GM21390 (cell line): ENCODE results near the gene SKI.

ENCODE experiments used
- ATAC-seq: cut with Tn5 transposase; IDR thresholded peaks from one replicate; pipeline ENCODE4 v1.9.1; 2021; ENCODE audit not compliant: unreplicated experiment

SKI gene

DNA sequence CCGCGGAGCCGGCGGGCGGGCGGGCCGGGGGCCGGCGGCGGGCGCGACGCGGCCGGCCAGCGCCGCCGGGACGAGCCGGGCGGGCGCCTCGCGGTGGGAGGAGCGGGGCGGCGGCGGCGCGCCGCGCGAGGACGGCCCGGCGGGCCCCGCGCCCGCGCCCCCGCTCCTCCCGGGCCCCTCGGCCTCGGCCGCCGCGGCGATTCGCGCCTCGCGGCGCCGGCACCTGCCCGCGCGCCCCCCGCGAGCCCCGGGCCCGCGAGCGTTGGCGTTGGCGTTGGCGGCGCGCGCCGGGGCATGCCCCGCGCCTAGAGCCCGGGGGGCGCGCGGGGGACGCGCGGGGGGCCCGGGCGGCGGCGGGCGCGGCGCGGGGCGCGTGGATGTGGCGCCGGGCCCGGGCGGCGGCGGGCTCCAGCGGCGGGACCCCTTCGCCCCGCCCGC is at the start of gene SKI:
TSS of gene SKI (plus strand) at position 163 of the 438 bp plus-strand sequence. CDS start 448 bp downstream, outside the sequence.
- ATAC-seq: no peak

DNA sequence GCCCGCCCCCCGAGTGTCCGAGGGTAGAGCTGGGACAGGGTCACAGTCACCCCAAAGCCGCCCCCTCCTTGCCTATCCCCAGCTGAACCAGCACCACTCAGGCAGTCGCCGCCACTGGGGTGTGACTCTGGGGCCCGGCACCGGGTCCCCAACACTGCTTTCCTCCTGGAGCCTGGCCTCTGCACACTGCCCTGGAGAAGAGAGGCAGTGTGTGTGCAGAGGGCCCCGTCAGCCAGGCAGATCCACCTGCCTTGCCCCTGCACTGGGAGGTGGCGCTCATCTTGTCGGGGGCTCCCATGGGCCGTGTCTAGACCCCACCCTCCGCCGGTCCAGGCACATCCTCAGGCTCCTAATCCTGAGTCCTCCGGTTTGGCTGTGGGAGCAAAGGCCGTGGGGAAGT is 49.2 kb upstream of the SKI start:
- ATAC-seq: no peak

DNA sequence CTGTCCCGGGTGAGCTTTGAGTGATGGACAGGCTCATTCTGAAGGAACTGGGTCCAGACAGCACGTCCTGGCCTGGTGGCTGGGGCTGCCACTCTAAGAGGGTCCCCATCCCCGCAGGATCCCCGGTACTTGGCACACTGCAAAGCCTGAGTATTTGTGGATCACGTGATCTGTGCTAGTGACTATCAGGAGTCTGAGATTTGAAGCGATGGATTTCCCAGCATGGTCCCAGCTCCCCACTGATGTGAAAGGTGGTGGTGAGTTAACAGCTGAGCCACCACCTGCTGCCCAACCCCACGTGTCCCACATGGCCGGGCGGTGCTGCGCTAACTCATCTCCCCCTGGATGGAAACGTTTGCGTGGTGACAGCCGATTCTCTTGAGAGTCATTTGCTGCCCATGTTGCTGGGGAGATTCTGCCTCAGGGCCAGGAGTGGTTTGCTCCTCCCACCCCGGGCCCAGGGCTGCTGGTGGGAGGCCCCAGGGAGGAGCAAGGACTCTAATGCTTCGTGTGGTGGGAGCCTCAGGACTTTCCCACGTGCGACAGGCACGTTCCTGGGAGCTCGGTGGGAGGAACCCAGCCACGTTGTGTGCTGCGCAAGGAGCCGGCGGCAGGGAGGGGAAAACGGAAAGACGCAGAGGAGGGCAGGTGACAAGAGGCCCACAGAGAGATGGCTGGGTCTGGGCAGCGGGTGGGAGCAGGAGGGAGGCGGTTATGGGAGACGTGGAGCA is 48.7 kb upstream of the SKI start:
- ATAC-seq: no peak

DNA sequence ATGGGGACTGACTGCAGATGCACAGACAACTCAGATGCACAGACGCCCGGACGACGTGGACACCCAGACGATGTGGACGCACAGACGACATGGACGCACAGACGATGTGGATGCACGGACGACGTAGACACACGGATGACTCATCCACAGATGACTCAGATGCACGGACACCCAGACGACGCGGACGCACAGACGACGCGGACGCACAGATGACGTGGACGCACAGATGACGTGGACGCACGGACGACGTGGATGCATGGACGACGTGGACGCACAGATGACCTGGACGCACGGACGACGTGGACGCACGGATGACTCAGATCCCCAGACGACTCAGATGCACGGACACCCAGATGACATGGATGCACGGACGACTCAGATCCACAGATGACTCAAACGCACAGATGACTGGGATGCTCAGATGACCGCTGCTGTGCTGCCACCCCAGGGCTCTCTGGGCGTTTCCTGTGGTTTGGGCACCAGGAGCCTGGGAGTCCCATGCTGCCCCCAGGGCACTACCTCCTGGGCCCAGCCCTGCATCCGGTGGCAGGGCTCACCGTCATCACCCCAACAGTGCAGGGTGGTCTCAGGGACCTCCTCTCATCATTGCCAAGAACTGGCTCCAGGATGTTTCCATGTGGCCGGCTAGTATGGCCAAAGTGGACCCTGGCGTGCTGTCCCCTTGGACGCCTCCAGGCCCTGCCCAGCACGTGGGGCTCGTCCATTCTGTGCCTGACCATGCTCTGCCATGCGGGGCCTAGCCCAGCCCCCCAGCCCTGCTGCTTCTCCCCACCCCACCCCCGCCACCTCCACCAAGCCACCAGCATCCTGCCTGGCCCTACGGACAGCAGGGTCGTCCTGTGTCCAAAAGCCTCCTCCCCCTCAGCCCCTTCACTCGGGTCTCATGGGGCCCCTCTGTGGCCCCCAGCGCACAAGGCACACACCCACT is 47.5 kb upstream of the SKI start:
- ATAC-seq: no peak

DNA sequence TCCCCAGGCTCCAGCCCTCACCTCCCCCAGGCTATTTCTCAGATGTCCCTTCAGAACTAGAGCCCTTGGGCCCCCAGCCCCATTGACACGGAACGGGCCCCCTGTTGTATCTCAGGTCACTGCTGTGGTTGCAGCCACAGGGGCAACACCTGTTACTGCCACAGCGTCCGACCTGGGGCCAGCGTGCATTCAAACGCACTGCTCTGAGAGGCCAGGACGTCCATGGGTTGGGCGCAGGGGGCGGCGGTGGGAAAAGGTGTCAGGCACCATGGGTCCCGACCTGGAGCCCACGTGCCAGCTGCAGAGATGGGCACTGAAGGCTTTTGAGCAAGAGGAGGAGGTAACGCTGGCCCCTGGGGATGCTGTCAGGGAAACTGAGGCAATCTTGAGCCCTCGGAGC is 46.8 kb upstream of the SKI start:
- no peak for ATAC-seq

DNA sequence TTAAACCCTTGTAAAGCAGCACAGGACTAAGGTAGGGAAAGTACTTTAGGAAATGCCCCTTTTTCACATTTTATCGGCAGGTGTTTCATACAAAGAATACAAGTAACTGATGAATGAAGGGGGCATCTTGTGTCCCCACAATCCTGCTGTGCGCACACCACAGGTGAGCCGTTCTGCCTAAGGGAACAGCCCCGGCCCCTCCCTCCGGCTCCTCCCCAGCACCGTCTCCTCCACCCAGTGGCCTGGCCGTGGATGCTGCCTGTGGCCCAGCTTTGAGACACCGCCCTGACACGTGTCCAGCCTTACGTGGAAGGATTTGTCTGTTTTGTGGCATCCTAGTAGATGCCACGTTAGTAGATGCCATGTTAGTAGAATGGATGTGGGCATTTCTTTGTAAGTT is 46.4 kb upstream of the SKI start:
- no peak for ATAC-seq

DNA sequence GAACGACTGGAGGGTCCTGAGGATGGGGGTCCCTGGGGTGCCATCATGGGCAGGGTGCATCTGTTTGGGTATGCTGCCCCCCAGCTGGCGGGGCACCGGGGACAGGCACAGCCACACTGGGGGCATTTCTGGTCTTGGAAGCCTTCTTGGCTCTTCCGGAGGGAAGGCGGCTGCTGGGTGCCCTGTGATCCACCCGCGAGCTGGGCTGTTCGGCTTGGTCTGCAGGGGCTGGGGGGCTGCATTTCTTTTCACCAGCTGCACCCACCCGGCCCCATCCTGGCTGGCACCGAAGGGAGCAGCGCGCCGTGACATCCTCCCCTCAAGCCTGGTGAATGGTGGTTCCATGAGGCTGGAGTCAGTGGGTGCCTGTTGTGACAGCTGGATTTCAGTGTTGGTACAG is 45.7 kb upstream of the SKI start:
- no peak for ATAC-seq

DNA sequence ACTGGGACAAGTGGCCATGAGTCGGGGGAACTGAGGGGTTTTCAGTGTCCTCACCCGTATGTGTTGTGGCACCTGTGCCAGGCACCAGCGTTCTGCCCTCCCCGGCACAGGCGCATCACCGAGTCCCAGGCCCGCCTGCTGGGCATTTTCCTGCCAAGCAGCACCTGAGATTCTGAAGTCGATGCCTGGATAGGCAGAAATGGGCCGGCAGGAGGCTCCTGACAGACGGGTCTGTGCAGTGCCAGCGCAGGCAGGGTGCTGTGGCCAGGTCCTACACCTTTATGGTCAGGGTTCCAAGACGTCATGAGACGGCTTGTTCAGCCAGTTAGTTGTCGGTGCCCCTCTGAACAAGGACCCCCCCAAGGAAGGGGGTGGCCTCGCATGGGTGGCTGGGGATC is 44.2 kb upstream of the SKI start:
- no peak for ATAC-seq

DNA sequence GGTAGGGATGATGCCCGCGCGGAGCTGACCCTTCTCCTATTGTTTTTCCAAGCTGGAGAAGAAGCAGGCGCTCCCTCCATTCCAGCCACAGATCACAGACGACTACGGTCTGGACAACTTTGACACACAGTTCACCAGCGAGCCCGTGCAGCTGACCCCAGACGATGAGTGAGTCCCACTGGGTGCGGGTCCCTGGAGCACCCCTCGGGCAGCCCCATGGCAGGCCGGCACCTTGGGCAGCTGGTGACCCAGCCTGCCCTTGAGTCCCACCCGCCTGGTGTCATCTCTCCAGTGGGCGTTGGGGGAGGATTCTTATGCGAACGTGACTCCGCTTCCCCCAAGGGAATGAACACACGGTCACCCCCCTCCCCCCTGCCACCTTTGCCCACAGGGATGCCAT is 43.6 kb upstream of the SKI start:
- no peak for ATAC-seq

DNA sequence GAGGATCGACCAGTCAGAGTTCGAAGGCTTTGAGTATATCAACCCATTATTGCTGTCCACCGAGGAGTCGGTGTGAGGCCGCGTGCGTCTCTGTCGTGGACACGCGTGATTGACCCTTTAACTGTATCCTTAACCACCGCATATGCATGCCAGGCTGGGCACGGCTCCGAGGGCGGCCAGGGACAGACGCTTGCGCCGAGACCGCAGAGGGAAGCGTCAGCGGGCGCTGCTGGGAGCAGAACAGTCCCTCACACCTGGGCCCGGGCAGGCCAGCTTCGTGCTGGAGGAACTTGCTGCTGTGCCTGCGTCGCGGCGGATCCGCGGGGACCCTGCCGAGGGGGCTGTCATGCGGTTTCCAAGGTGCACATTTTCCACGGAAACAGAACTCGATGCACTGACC is 43.2 kb upstream of the SKI start:
- ATAC-seq: no peak

DNA sequence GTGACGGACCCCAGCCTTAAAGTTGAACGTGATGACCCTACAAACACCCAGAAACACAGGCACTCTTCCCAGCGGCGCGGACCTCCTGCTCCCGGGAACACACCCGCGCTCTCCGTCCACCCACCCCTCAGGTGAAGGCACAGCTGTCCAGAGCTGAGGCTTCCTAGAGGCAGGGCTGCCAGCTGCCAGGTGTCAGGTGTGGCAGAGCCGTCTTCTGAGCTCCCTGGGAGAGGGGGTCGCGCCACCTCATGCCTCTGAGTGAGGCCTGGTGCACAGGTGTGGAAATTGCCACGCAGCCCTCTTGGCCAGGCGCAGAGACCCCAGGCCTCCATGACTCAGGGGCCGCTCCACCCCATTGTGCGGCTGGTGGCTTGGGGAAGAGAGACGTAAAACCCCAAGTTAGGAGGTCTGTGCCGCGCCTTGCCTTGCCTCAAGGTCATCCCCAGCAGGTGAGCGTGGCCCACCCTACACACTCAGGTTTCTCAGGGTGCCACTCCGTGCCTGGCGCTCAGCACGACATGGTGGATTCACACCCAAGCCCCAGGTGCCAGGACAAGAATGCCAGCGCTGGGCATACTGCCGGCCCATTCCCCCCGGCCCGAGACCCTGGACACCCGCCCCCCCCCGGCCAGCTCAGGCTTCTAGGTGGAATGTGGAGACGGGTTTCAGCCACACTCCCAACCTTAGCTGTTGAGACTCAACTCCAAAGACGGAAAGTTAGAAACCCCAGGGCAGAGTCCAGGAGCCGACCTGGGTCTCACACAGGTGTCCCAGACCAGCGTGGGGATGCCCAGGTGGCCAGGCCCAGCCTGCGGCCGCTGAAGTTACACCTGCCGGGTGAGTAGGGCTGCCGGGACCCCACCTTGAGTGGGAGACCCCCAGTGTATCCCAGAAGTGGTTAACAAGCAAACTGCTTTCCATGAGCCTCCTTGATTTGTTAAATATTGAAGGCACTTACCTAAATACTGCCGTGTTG is 42.0 kb upstream of the SKI start:
- ATAC-seq: no peak

DNA sequence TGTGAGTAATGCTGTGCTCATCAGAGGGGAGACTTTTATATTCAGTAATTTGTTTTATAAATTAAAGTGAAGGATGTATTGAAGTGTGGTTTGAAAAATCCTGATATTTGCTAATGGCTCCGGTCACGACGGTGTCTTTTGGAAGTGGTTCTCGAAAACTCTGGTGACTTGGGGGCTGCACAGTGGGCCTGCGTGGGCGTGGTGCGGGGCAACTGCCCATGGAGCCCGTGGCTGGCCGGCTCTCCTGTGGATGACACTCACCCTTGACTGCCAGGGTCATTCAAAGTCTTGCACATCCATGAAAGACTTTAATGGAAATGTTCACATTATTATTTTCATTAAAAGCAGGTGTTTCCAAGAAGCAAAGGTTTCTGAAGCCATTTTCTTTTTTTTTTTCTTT is 41.2 kb upstream of the SKI start:
- no peak for ATAC-seq

DNA sequence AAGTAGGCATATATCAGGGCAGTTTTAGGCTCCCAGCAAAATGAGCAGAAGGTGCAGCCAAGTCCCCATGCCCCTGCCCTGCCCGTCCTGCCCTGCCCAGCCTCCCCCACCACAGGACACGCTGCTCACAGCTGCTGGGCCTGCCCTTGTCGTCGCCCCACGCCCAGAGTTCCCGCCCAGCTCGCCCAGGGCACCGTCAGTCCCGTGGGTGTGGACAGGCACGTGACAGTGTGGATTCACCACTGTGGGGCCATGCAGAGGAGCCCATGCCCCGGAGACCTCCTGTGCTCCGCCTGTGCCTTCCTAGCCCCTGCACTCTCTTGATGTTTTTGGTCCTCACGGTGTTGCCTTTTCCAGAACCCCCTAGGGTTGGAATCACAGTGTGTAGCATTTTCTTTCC is 40.5 kb upstream of the SKI start:
- ATAC-seq: no peak

DNA sequence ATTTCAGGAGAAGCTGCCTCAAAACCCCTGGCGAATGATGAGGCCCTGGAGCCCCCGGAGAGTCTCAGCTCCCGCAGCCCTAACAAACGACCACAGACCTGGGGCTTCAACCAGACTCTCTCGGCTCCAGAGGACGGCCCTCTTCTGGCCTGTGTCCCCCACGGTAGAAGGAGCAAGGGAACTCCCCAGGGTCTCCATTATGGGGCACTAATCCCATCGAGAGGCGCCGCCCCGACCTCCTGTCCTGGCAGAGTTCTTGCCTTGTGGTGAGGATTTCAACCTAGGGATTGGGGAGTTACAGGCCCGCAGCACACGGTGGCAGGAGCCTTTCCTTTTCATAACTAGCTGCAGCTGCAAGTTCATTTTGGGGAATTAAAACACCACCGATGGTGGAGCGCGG is 39.8 kb upstream of the SKI start:
- no peak for ATAC-seq

DNA sequence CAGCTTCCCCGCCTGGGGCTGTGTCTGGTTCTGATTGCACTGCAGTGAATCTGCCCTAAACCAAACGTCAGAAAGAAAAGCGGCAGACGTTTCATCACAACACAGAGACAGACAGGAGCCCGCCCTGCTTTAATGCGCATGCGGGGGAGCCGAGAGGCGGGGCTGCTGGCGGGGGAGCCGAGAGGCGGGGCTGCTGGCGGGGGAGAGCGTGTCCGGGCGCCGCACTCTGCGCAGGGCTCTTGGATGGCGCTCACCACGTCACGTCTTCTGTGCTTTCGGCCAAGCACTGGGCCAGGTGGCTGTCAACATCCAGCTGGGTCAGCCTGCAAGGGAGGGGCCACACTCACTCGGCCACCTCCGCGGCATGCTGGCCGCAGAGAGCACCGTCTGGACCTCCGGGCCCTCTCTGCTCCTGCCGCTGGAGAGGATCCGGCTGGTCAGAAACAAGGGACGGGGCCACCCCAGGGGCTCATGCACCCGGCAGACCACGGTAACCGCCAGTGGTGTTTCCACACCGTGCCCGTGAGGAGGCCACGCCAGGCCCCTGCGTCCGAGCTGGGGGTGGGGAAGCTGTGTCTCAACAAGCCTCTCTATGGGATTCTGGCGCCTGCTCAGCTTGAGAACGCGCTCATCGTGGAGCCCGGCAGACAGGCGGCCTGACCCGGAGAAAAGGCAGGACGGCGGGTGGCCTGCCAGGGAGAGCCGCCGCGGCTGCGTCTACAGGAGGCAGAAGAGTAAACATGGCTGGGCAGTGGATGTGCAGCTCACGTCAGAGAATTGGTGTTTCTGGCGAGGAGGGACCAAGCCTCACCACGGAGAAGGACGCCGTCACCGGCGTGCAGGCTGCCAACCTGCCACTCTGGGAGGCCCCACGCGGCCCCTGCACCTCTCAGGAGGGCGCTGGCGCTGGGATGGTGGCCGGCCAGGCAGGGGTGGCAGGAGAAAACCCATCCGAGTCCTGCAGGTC is 38.4 kb upstream of the SKI start:
- peak; percentile 63 for ATAC-seq

DNA sequence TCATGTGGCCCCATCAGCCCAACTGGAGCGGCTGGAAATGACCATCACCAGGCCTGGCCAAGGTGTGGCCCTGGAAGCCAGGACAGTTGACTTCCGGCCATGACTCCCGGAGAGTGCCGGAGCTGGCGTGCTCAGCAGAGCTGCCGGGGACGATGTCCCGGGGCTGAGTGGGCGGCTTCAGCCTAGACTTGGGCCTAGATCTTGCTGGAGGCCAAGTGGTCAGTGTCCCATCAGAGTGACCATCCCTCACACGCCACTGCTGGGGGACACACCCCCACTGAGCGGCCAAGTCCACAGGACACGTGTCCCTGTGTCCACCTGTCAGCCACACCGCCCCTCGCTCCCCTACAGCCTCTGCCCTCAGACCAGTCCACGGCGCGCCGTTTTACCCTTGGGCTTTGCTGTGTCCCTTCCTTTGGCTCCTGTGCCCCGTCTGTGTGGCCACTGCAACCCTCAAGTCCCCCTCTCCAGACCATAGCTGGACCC is 37.6 kb upstream of the SKI start:
- ATAC-seq: no peak

DNA sequence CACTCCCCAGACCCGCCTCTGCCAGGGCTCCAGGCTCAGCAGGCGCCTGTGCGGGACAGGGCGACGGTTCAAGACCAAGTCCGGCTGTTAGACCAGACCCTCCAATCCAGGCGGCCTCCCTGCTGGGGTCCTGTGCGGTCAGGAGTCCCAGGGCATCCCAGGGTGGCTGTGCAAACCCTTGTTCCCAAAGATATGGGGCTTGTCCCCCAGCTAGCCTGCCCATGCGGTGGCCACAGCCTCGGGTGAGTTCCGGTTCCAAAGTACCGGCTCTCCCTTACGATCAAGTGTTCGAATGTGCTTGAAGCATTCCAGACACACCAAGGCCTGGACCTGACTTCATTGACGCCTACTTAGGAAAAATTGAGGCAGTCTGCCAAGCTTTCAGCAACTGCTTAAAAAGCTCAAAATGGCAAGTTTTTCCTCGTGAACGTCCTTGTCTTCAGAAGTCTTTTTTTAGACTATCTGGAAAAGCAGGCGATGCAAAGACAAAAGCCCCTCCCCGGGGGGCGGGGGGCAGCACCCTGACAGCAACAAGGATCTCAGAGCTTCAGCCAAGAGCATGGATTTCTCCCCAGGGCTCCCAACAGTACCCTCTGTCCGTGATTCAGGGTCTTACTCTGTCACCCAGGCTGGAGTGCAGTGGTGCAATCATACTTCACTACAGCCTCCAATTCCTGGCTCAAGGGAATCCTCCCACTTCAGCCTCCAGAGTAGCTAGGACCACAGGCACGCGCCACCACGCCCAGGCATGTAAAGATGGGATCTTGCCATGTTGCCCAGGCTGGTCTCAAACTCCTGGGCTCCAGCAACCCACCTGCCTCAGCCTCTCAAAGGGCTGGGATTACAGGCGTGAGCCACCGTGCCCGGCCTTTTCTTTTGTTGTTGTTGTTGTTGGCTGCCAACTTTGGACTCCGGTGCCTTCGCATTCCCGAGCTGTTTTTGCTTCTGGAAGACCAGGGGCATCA is 35.8 kb upstream of the SKI start:
- no peak for ATAC-seq

DNA sequence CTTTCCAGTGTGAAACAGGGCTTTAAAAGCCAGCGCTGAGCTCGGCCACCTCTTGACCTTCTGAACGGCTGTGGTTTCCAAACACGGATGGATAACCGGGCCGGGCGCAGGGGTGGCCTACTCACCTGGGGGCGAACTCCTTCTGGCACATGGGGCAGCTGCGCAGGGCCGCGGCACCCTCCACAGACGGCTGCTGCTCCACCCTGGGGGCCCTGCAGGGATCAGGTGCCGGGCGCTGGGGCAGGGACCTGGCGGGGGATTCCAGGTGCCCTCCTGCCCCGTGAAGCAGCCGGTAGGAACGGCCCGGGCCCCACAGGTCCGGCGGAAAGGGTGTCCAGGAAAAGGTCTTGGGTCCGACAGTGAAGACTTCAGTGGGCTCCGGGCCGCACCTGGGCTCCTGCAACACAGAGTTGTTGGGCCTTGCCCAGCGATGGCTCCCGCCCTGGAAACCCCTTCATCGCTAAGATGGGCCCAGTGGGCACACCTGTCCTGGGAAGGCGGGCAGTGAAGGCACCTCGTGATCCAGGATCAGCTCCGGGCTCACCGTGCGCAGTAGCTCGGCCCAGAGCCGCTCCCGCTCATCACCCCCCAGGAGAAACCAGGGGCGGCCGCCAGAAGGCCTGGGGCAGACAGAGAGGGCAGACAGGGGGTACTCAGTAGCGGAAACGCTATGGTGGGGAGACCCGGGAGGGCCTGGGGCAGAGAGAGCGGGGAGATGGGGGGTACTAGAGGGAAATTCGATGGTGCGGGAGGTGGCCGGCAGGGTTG is 34.4 kb upstream of the SKI start:
- ATAC-seq: no peak
